H1 (cell line): Measurements from ENCODE around the gene ALDH1A2. TPM values are rescaled to one million over a fixed set of nuclear protein-coding genes. Genes with fewer than 3 reads are reported as not detected.

ENCODE experiments used
- CTCF ChIA-PET: fragments of 300-600 bp; sonication (Branson Sonifier 250); formaldehyde crosslinking; loops from one replicate; lab custom pipeline; 2021; ENCODE audit not compliant: partially characterized antibody; lab: Charles Lee
- POLR2A ChIA-PET: fragments of 300-600 bp; sonication (Branson Sonifier 250); formaldehyde crosslinking; loops from one replicate; lab custom pipeline; 2021; ENCODE audit warnings: inconsistent platforms; ENCODE audit not compliant: partially characterized antibody; lab: Charles Lee
- DNase-seq, 2 experiments: peaks; one replicate each; pipeline versions ENCODE4 v3.0.0 to v3.0.0-alpha.2; 2010 to 2022; ENCODE audit warnings: low spot score in 2 of 2, low read depth in 1 of 2, mixed read lengths in 1 of 2
- FAIRE-seq: peaks from 2 replicates; lab custom pipeline; 2011; peaks lifted over from hg19 to GRCh38; lab: Jason Lieb, UNC
- H2AFZ ChIP-seq: 2 replicates; pipeline ENCODE4 v1.8.1; 2012; ENCODE audit warnings: low read length, inconsistent platforms
- H2AK5ac ChIP-seq: 2 replicates; pipeline ENCODE4 v1.6.1; 2013; ENCODE audit warnings: low read depth, low read length
- H2BK120ac ChIP-seq: replicated peaks from 2 replicates; pipeline ENCODE3; 2013; ENCODE audit warnings: low read depth, low read length, inconsistent platforms
- H2BK12ac ChIP-seq: 2 replicates; pipeline ENCODE4 v1.6.1; 2013; ENCODE audit warnings: low read depth, low read length
- H2BK15ac ChIP-seq: 2 replicates; pipeline ENCODE4 v1.6.1; 2013; ENCODE audit warnings: low read length
- H2BK20ac ChIP-seq: 2 replicates; pipeline ENCODE4 v1.6.1; 2013; ENCODE audit warnings: low read length
- H2BK5ac ChIP-seq: 2 replicates; pipeline ENCODE4 v1.6.1; 2013; ENCODE audit warnings: low read depth, low read length
- H3K14ac ChIP-seq: 2 replicates; pipeline ENCODE4 v1.6.1; 2013; ENCODE audit warnings: inconsistent platforms; ENCODE audit not compliant: insufficient read length
- H3K18ac ChIP-seq: 2 replicates; pipeline ENCODE4 v1.6.1; 2013; ENCODE audit warnings: low read length; ENCODE audit errors: extremely low read depth
- H3K23ac ChIP-seq: 2 replicates; pipeline ENCODE4 v1.6.1; 2013; ENCODE audit warnings: inconsistent platforms; ENCODE audit not compliant: insufficient read length
- H3K23me2 ChIP-seq: 2 replicates; pipeline ENCODE4 v1.6.1; 2013; ENCODE audit warnings: low read depth, low read length
- H3K27ac ChIP-seq: 2 replicates; pipeline ENCODE4 v1.6.1; 2011; ENCODE audit warnings: low read depth, low read length, inconsistent platforms
- H3K27me3 ChIP-seq, 4 experiments: replicated peaks in 1 of 4; 1 replicate in 1 of 4; 2 replicates in 3 of 4; pipeline versions ENCODE4 v1.6.1 to v1.8.1; 2011 to 2013; ENCODE audit warnings: low read length in 3 of 4, mild to moderate bottlenecking in 3 of 4, inconsistent platforms in 2 of 4, mixed read lengths in 2 of 4, moderate library complexity in 1 of 4; ENCODE audit not compliant: control insufficient read depth in 3 of 4, insufficient read depth in 3 of 4; ENCODE audit errors: extremely low read depth in 1 of 4
- H3K36me3 ChIP-seq, 4 experiments: 2 replicates each; pipeline versions ENCODE4 v1.6.1 to v1.8.1; 2011 to 2013; ENCODE audit warnings: mild to moderate bottlenecking in 4 of 4, low read length in 3 of 4, moderate library complexity in 2 of 4, control low read depth in 1 of 4, inconsistent platforms in 1 of 4; ENCODE audit not compliant: insufficient read depth in 4 of 4, control insufficient read depth in 2 of 4
- H3K4ac ChIP-seq: replicated peaks from 2 replicates; pipeline ENCODE3; 2013; ENCODE audit warnings: low read length, low read depth, mixed read lengths, inconsistent platforms; ENCODE audit not compliant: insufficient read length
- H3K4me1 ChIP-seq, 4 experiments: replicated peaks in 1 of 4; 1 replicate in 1 of 4; 2 replicates in 3 of 4; pipeline versions ENCODE4 v1.6.1 to v1.8.1; 2011 to 2013; ENCODE audit warnings: low read length in 3 of 4, inconsistent platforms in 2 of 4, mixed read lengths in 1 of 4; ENCODE audit not compliant: insufficient read depth in 4 of 4, control insufficient read depth in 3 of 4
- H3K4me2 ChIP-seq, 2 experiments: 2 replicates each; pipeline versions ENCODE4 v1.6.1 to v1.8.1; 2011 to 2013; ENCODE audit warnings: low read depth in 2 of 2, low read length in 2 of 2, control low read depth in 1 of 2, inconsistent platforms in 1 of 2, mild to moderate bottlenecking in 1 of 2; ENCODE audit not compliant: insufficient read depth in 1 of 2
- H3K4me3 ChIP-seq, 4 experiments: fragments of 200-600, 300-600 bp in 1 of 4; sonication (generic), shearing (Covaris generic), sonication (Bioruptor Twin) in 1 of 4; 2 replicates each; pipeline versions ENCODE4 v1.5.1 to v1.8.1; 2011 to 2016; ENCODE audit warnings: low read length in 4 of 4, low read depth in 3 of 4, control low read depth in 2 of 4, inconsistent platforms in 2 of 4, mild to moderate bottlenecking in 2 of 4, mixed read lengths in 1 of 4, moderate library complexity in 1 of 4; ENCODE audit not compliant: insufficient read depth in 2 of 4; ENCODE audit errors: extremely low read depth in 1 of 4
- H3K56ac ChIP-seq: replicated peaks from 2 replicates; pipeline ENCODE3; 2013; ENCODE audit warnings: low read depth, mild to moderate bottlenecking, mixed read lengths, low read length, inconsistent platforms; ENCODE audit not compliant: insufficient read length
- H3K79me1 ChIP-seq: 2 replicates; pipeline ENCODE4 v1.6.1; 2013; ENCODE audit warnings: low read depth, low read length, control low read depth
- H3K79me2 ChIP-seq, 2 experiments: 2 replicates each; pipeline versions ENCODE4 v1.6.1 to v1.8.1; 2012 to 2013; ENCODE audit warnings: low read length in 2 of 2, mild to moderate bottlenecking in 2 of 2, inconsistent platforms in 1 of 2; ENCODE audit not compliant: insufficient read depth in 2 of 2, control insufficient read depth in 1 of 2
- H3K9ac ChIP-seq, 4 experiments: replicated peaks in 1 of 4; 1 replicate in 1 of 4; 2 replicates in 3 of 4; pipeline versions ENCODE4 v1.6.1 to v1.8.1; 2011 to 2013; ENCODE audit warnings: low read depth in 3 of 4, low read length in 3 of 4, control low read depth in 2 of 4, mild to moderate bottlenecking in 2 of 4, moderate library complexity in 2 of 4, inconsistent platforms in 1 of 4; ENCODE audit errors: extremely low read depth in 1 of 4
- H3K9me3 ChIP-seq, 2 experiments: 2 replicates each; pipeline versions ENCODE4 v1.6.1 to v1.8.1; 2012 to 2013; ENCODE audit warnings: mild to moderate bottlenecking in 2 of 2, moderate library complexity in 2 of 2, control low read depth in 1 of 2, inconsistent platforms in 1 of 2, low read depth in 1 of 2, low read length in 1 of 2, mixed read lengths in 1 of 2; ENCODE audit not compliant: insufficient read depth in 2 of 2
- H4K20me1 ChIP-seq, 2 experiments: replicated peaks in 1 of 2; 2 replicates each; pipeline versions ENCODE3 to v1.8.1; 2011 to 2013; ENCODE audit warnings: inconsistent platforms in 2 of 2, low read length in 2 of 2, mild to moderate bottlenecking in 1 of 2; ENCODE audit not compliant: insufficient read depth in 2 of 2, control insufficient read depth in 1 of 2
- H4K5ac ChIP-seq: 2 replicates; pipeline ENCODE4 v1.6.1; 2013; ENCODE audit warnings: low read length, low read depth, mixed read lengths, inconsistent platforms; ENCODE audit not compliant: insufficient read length
- H4K8ac ChIP-seq: 2 replicates; pipeline ENCODE4 v1.8.0; 2013; ENCODE audit warnings: mild to moderate bottlenecking, moderate library complexity, low read length, inconsistent platforms; ENCODE audit not compliant: insufficient read depth; ENCODE audit errors: extremely low read depth
- H4K91ac ChIP-seq: replicated peaks from 2 replicates; pipeline ENCODE3; 2013; ENCODE audit warnings: low read length, mixed read lengths, inconsistent platforms; ENCODE audit not compliant: insufficient read length
- EP300 ChIP-seq, 2 experiments: IDR thresholded peaks; 1 replicate in 1 of 2; 2 replicates in 1 of 2; pipeline ENCODE4 v1.6.1; 2011 to 2012; ENCODE audit warnings: low read depth in 2 of 2, low read length in 2 of 2, mild to moderate bottlenecking in 2 of 2, borderline replicate concordance in 1 of 2, inconsistent platforms in 1 of 2, moderate library complexity in 1 of 2
- MAX ChIP-seq: IDR thresholded peaks from 2 replicates; pipeline ENCODE4 v1.6.1; 2012; ENCODE audit warnings: inconsistent platforms
- SRF ChIP-seq: IDR thresholded peaks from 2 replicates; pipeline ENCODE4 v1.6.1; 2011; ENCODE audit warnings: mild to moderate bottlenecking, low read depth, low read length, moderate library complexity
- polyA plus RNA-seq, 7 experiments: library from polyadenylated mRNA; depleted of rRNA in 3 of 7; stranded (reverse) in 5 of 7; unstranded in 2 of 7; fragments of >200 nt in 5 of 7; fragments of 200-250 nt in 2 of 7; gene quantifications; 1 replicate in 5 of 7; 2 replicates in 1 of 7; 4 replicates in 1 of 7; pipeline versions ENCODE4 v1.2.1 to v1.2.3, GENCODE V29; 2011 to 2013; ENCODE audit warnings: missing spikeins in 2 of 7, mixed read lengths in 2 of 7
- total RNA-seq: library from RNA; stranded (reverse); fragmentation: NEBNext Ultra II Directional; extraction: Animal tissue kit (Norgen Biotek cat#: 25700); gene quantifications from 2 replicates; pipeline ENCODE4 v1.2.1, GENCODE V29; 2021

The ALDH1A2 gene
- total and polyA plus RNA-seq, 2 of the 8 experiments (the other 6 are each of a cell fraction or from before 2014, with no cell fraction given): 0.06 to 0.24 TPM

- H4K8ac ChIP-seq: no peak overlapping the region
- no peak overlapping the region for H4K5ac ChIP-seq
- CTCF ChIA-PET: interaction anchor here (1.1 to 5.4 kb wide), 5 partner anchors 12 to 192 kb away, joined by 3 to 39 read pairs (median 3); partner anchors contain the start of gene ALDH1A2
- no peak for TF ChIP-seq SRF
- TF ChIP-seq EP300 (IDR thresholded peaks at IDR 0.05; ENCODE audit: borderline replicate concordance in 1 of 2, low read depth in 2 of 2, low read length in 2 of 2): no peak
- TF ChIP-seq MAX: no peak
- no peak overlapping the region for H3K27ac ChIP-seq
- H4K91ac ChIP-seq: no peak overlapping the region
- no peak overlapping the region for H2BK5ac ChIP-seq
- H3K9ac ChIP-seq: no peak overlapping the region
- H2BK120ac ChIP-seq: no peak overlapping the region
- no peak overlapping the region for H3K4ac ChIP-seq
- H2AK5ac ChIP-seq: no peak overlapping the region
- H3K4me3 ChIP-seq: no peak overlapping the region
- H2BK12ac ChIP-seq: no peak overlapping the region
- no peaks in the 10 kb centered on the region for H3K36me3 ChIP-seq
- no peak overlapping the region for H3K56ac ChIP-seq
- no peak overlapping the region for H3K23ac ChIP-seq
- H2AFZ ChIP-seq: no peak overlapping the region
- no peaks in the 10 kb centered on the region for H3K27me3 ChIP-seq
- H3K4me2 ChIP-seq: no peak overlapping the region
- H3K14ac ChIP-seq: no peak overlapping the region
- no peaks in the 10 kb centered on the region for H3K79me1 ChIP-seq
- no peak overlapping the region for H2BK15ac ChIP-seq
- H3K23me2 ChIP-seq: no peaks in the 10 kb centered on the region
- POLR2A ChIA-PET: no interaction called here
- H3K79me2 ChIP-seq: no peaks in the 10 kb centered on the region
- H3K9me3 ChIP-seq: no peaks in the 10 kb centered on the region
- no peak overlapping the region for H3K18ac ChIP-seq
- no peaks in the 10 kb centered on the region for H4K20me1 ChIP-seq
- H2BK20ac ChIP-seq: no peak overlapping the region
- FAIRE-seq: no peak
- H3K4me1 ChIP-seq: peaks cover 0 to 3% (median 0%) of the 10 kb centered on the region in 4 experiments; a peak in 1 of 7 replicates
- DNase-seq: no peak
Observed at GRCh38 chr15:58078591-58078990, 13.1 kb upstream of the ALDH1A2 start.
